MM.1S (cell line): ENCODE data around the gene OR56A1.
"Not testable (repeated sequence)": the region's sequence is repeated elsewhere in the genome, so short reads cannot be mapped to it uniquely, and the experiment has no call there.

ENCODE experiments used
- DNase-seq: peaks from one replicate; pipeline ENCODE4 v3.0.0-alpha.2; 2015
- H2AFZ ChIP-seq: fragments of 300-600 bp; sonication (generic); 2 replicates; pipeline ENCODE4 v1.6.0; 2016; ENCODE audit warnings: antibody characterized with exemption, low read length
- H3F3A ChIP-seq: fragments of 300-600 bp; sonication (generic); 2 replicates; pipeline ENCODE4 v1.6.1; 2016; ENCODE audit warnings: mild to moderate bottlenecking, antibody characterized with exemption, low read length, moderate library complexity, mixed read lengths; ENCODE audit not compliant: insufficient read depth
- H3K27ac ChIP-seq: fragments of 300-600 bp; sonication (generic); 2 replicates; pipeline ENCODE4 v1.5.1; 2016; ENCODE audit warnings: mild to moderate bottlenecking, low read length
- H3K27me3 ChIP-seq: fragments of 300-600 bp; sonication (generic); replicated peaks from 2 replicates; pipeline ENCODE4 v1.6.0; 2016; ENCODE audit warnings: low read length; ENCODE audit not compliant: insufficient read depth
- H3K36me3 ChIP-seq: fragments of 300-600 bp; sonication (generic); replicated peaks from 2 replicates; pipeline ENCODE4 v1.6.1; 2016; ENCODE audit warnings: mild to moderate bottlenecking, low read length, mixed read lengths; ENCODE audit not compliant: insufficient read depth
- H3K4me1 ChIP-seq: fragments of 300-600 bp; sonication (generic); 2 replicates; pipeline ENCODE4 v1.6.1; 2016; ENCODE audit warnings: low read length, mixed read lengths
- H3K4me2 ChIP-seq: fragments of 300-600 bp; sonication (generic); 2 replicates; pipeline ENCODE4 v1.6.0; 2016; ENCODE audit warnings: low read depth, low read length
- H3K4me3 ChIP-seq: fragments of 300-600 bp; sonication (generic); 2 replicates; pipeline ENCODE4 v1.5.1; 2016; ENCODE audit warnings: low read length, mixed read lengths
- H3K79me2 ChIP-seq: fragments of 300-600 bp; sonication (generic); 2 replicates; pipeline ENCODE4 v1.6.1; 2016; ENCODE audit warnings: mixed run types, low read length, mixed read lengths
- H3K9ac ChIP-seq: fragments of 300-600 bp; sonication (generic); 2 replicates; pipeline ENCODE4 v1.6.1; 2016; ENCODE audit warnings: low read length, mixed read lengths
- H3K9me2 ChIP-seq: fragments of 300-600 bp; sonication (generic); replicated peaks from 2 replicates; pipeline ENCODE4 v1.6.1; 2016; ENCODE audit warnings: mild to moderate bottlenecking, low read length, mixed read lengths; ENCODE audit not compliant: insufficient read depth
- H3K9me3 ChIP-seq: fragments of 300-600 bp; sonication (generic); replicated peaks from 2 replicates; pipeline ENCODE4 v1.6.1; 2016; ENCODE audit warnings: mild to moderate bottlenecking, low read length, mixed read lengths; ENCODE audit not compliant: insufficient read depth
- H4K20me1 ChIP-seq: fragments of 300-600 bp; sonication (generic); 2 replicates; pipeline ENCODE4 v1.6.1; 2016; ENCODE audit warnings: mild to moderate bottlenecking, low read length, moderate library complexity, mixed read lengths; ENCODE audit not compliant: insufficient read depth
- EZH2 ChIP-seq: fragments of 300-600 bp; sonication (generic); optimal IDR thresholded peaks from 2 replicates; pipeline ENCODE3; 2017; ENCODE audit warnings: low read depth, mild to moderate bottlenecking, antibody characterized with exemption, low read length, mixed read lengths
- EZH2phosphoT487 ChIP-seq: fragments of 300-600 bp; sonication (generic); IDR thresholded peaks from 2 replicates; pipeline ENCODE4 v1.6.1; 2018; ENCODE audit warnings: antibody characterized with exemption, low read length
- TF ChIP-seq, protein P1 (sequence below): fragments of 300-600 bp; sonication (generic); IDR thresholded peaks from 2 replicates; pipeline ENCODE4 v1.5.1; 2016; ENCODE audit warnings: antibody characterized with exemption, low read length, mixed read lengths

Gene OR56A1, protein sequence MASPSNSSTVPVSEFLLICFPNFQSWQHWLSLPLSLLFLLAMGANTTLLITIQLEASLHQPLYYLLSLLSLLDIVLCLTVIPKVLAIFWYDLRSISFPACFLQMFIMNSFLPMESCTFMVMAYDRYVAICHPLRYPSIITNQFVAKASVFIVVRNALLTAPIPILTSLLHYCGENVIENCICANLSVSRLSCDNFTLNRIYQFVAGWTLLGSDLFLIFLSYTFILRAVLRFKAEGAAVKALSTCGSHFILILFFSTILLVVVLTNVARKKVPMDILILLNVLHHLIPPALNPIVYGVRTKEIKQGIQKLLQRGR

GRCh38 chr11:6030708-6031405 is at the start of gene OR56A1:
Gene OR56A1 (minus strand): TSS chr11:6030758. CDS start chr11:6027692, 3,066 bp downstream.
- TF ChIP-seq, protein P1, sequence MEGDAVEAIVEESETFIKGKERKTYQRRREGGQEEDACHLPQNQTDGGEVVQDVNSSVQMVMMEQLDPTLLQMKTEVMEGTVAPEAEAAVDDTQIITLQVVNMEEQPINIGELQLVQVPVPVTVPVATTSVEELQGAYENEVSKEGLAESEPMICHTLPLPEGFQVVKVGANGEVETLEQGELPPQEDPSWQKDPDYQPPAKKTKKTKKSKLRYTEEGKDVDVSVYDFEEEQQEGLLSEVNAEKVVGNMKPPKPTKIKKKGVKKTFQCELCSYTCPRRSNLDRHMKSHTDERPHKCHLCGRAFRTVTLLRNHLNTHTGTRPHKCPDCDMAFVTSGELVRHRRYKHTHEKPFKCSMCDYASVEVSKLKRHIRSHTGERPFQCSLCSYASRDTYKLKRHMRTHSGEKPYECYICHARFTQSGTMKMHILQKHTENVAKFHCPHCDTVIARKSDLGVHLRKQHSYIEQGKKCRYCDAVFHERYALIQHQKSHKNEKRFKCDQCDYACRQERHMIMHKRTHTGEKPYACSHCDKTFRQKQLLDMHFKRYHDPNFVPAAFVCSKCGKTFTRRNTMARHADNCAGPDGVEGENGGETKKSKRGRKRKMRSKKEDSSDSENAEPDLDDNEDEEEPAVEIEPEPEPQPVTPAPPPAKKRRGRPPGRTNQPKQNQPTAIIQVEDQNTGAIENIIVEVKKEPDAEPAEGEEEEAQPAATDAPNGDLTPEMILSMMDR, result no peak
- TF ChIP-seq EZH2 (no peak), EZH2phosphoT487 (no peak)
- Histone ChIP-seq H3K4me1 (no peaks in the 10 kb centered on the region), H4K20me1 (no peaks in the 10 kb centered on the region), H3K79me2 (no peaks in the 10 kb centered on the region), H3K4me2 (no peak within 1 kb of the TSS), H3F3A (no peaks in the 10 kb centered on the region), H3K9me2 (no peaks in the 10 kb centered on the region), H3K9me3 (no peaks in the 10 kb centered on the region), H3K4me3 (no peak within 1 kb of the TSS), H2AFZ (no peak within 1 kb of the TSS), H3K9ac (no peak within 1 kb of the TSS), H3K36me3 (no peaks in the 10 kb centered on the region), H3K27me3 (no peaks in the 10 kb centered on the region), H3K27ac (no peak within 1 kb of the TSS)
- DNase-seq, result no peak

DNA sequence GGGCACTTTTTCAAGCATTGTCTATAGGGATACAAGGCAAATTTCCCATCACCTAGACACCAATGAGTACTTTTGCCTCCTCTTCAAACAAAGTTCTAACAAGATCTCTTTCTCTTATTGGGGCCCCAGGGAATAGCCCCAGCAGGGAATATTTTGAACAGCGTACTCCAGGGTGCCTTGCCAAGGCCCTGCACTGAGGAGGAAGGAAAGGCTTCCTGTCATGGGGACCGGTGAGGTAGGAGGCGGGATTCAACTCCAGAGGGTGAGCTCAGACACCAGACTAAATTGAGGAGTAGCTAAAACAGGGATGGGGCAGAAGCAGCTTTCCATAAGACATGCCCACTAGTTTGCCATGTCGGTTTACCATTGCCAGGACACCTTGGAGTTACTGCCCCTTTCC is 48.9 kb upstream of the OR56A1 start:
- TF ChIP-seq, protein P1, result no peak
- TF ChIP-seq EZH2 (no peak), EZH2phosphoT487 (no peak)
- no peak overlapping the region for H3K27ac ChIP-seq
- H3K4me3 ChIP-seq, result no peak overlapping the region
- H3F3A ChIP-seq, result no peaks in the 10 kb centered on the region
- H3K79me2 ChIP-seq, result no peaks in the 10 kb centered on the region
- no peaks in the 10 kb centered on the region for H4K20me1 ChIP-seq
- H3K4me2 ChIP-seq, result no peak overlapping the region
- H3K4me1 ChIP-seq, result no peaks in the 10 kb centered on the region
- no peak overlapping the region for H3K9ac ChIP-seq
- no peak for DNase-seq
- H3K9me2 ChIP-seq, result no peaks in the 10 kb centered on the region
- no peaks in the 10 kb centered on the region for H3K36me3 ChIP-seq
- H3K27me3 ChIP-seq, result no peaks in the 10 kb centered on the region
- H2AFZ ChIP-seq, result no peak overlapping the region
- no peaks in the 10 kb centered on the region for H3K9me3 ChIP-seq

DNA sequence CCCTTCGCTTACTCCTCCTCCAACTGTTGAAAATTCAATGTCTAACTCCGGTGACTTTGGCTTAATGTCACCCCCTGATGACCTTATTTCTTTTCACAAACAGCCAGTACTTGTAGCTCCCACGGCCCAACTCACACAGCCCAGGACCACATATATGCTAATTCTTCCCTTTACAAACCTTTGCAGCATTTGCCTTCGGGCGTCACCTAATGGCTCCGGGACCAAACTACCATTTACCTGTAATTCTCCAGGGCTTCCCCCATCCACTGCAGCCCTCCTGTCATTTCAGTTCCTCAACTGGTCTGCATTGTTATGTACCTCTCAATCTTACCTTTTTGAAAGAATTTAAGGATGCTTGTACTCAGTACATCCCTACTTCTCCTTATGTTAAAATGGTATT is 47.2 kb upstream of the OR56A1 start:
- Histone ChIP-seq H2AFZ (no peak overlapping the region), H3K79me2 (no peaks in the 10 kb centered on the region), H3K4me2 (no peak overlapping the region), H3K27ac (no peak overlapping the region), H4K20me1 (no peaks in the 10 kb centered on the region), H3K4me3 (no peak overlapping the region), H3K27me3 (no peaks in the 10 kb centered on the region), H3K9ac (no peak overlapping the region), H3K9me3 (no peaks in the 10 kb centered on the region), H3K4me1 (no peaks in the 10 kb centered on the region), H3K9me2 (no peaks in the 10 kb centered on the region), H3F3A (no peaks in the 10 kb centered on the region), H3K36me3 (no peaks in the 10 kb centered on the region)
- no peak for TF ChIP-seq EZH2phosphoT487
- no peak for TF ChIP-seq EZH2
- TF ChIP-seq, protein P1, result no peak
- no peak for DNase-seq

DNA sequence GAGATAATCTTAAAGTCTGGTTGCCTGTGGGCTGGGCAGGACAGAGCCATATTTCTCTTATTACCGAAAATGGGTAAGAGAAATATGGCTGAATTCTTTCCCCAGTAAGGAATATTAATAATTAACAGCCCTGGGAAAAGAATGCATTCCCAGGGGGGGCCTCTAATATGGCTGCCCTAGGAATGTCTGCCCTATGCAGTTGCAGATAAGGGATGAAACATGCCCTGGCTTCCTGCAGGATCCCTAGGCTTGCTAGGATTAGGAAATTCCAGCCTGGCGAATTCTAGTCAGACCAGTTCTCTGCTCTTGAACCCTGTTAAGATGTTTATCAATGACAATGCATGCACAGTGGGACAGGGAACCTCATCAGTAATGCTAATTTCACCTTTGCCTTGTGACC is 45.9 kb upstream of the OR56A1 start:
- not testable (repeated sequence) for H3K4me1 ChIP-seq, DNase-seq, H3K36me3 ChIP-seq, H3K4me3 ChIP-seq, H3K27ac ChIP-seq, H3K27me3 ChIP-seq, H3F3A ChIP-seq, H4K20me1 ChIP-seq, H2AFZ ChIP-seq, H3K9me3 ChIP-seq, H3K4me2 ChIP-seq, H3K9me2 ChIP-seq, H3K9ac ChIP-seq, H3K79me2 ChIP-seq
